Stimulated activated CD8-positive, alpha-beta memory T cell treated with anti-CD3 and anti-CD28 coated beads, Interleukin-4, amount 100 ng/mL, for 48 hours (primary cell): ENCODE measurements around the gene PCSK5.
"Not testable (repeated sequence)": the region's sequence is repeated elsewhere in the genome, so short reads cannot be mapped to it uniquely, and the experiment has no call there.

Source experiments
- DNase-seq: peaks from one replicate; pipeline ENCODE4 v3.0.0-alpha.2; 2020

PCSK5 gene

DNA sequence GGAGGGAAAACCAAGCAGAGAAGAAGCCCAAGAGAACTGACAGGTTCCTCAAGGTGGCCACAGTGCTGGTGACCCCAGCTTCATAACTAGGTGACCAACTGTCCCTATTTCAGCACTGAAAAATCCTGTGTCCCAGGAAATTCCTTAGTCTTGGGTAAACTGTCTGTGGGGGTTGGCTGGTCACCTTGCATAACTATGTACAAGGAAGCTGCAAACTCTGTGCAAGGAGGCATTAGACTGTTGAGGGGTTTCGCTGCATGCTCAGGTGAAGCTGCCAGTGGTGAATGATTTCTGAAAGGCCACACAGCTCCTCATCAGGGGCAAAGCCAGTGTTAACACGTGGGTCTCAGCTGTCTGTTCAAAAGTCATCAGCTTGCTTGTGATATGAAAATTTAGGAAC lies 36.9 kb downstream of the PCSK5 start:
- no peak for DNase-seq

DNA sequence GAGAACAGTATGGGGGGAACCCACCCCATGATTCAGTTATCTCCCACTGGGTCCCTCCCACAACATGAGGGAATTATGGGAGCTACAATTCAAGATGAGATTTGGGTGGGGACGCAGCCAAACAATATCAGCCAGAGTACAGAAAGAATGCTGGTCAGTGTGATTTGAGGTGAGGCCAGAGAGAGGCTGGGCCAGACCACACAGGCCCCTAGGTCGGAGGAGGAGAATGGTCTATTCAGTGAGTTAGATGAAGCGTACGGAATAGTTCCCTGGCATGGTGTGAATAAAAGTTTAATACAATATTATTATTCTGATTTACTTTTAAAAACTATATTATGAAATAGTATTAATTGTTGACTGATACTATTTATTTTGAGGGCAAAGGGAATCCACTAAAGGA lies 39.7 kb downstream of the PCSK5 start:
- no peak for DNase-seq

DNA sequence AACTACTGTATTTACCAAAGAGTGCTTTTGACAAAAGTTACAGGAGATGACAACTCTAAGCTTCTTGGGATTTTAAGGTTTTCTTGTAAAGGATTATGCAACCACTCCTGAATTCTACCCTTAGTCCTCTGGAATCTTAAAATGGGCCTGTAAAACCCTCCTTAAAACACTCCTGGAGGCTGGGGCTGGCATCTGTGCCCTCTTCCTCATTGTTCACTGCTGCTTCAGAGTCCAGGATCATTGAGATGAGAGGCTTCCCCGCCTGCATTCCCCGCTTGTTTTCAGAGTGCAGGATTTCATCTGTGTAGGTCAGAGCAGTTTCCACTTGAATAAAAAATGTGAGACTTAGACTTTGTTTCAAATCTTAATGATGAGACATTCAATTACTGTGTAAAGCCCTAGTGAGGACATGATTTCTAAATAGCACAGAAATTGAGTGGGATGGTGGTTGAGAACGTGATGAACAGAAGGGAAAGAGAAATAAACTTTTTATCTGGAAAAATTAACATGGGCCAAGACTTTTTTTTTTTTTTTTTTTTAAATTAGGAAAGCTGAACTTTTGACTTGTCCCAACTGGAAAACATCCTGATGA lies 40.4 kb downstream of the PCSK5 start:
- DNase-seq, result no peak

DNA sequence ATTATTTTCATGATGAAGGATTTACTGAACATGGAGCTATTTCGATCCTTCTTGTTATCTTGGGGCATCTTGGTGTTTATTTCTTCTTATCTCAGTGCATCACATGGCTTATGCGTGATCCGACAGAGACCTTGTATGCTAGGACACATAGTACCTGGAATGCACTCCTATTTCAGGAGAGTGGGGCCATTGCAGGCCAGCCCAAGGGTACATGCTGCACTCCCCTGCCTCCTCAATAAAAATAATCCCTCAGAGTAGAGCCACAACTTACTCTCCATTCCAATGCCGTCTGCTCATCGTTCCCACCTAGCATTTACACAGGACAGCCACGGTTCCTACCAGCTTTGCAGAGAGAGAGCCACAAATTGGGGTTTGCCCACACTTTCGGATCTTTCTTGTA lies 43.5 kb downstream of the PCSK5 start:
- no peak for DNase-seq

DNA sequence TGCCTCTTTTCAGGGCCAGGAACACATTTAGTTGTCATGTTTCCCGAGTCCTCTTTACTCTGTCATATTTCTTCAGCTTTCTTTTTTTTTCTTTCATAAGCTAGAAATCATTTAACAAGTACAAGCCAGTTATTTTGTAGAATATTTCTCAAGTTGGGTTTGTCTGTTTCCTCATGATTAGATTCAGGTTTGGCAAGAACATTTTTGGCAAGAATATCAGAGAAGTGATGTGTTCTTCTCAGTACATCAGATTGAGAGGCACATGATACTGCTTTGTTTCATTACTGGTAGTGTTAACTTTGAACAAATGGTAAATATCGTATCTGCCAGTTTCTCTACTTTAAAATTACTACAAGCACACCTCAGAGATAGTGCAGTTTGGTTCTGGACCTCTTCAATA lies 45.1 kb downstream of the PCSK5 start:
- DNase-seq, result no peak

DNA sequence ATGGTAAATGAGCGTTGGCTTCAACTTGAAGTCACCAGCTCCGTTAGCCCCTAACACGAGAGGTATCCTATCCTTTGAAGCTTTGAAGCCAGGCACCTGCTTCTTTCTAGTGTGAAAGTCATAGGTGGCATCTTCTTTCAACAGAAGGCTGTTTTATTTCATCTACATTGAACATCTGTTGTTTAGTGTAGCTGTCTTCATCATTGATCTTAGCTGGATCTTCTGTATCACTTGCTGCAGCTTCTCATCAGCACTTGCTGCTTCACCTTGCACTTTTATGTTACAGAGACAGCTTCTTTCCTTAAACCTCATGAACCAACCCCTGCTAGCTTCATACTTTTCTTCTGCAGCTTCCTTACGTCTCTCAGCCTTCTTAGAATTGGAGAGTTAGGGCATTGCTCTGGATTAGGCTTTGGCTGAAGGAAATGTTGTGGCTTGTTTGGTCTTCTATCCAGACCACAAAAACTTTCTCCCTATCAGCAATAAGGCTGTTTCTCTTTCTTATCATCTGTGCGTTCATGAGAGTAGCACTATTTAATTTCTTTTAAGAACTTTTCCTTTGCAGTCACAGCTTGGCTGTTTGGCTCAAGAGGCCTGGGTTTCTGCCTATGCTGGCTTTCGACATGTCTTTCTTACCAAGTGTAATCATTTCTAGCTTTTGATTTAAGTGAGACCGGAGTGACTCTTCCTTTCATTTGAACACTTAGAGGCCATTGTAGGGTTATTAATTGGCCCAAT lies 47.2 kb downstream of the PCSK5 start:
- no peak for DNase-seq

DNA sequence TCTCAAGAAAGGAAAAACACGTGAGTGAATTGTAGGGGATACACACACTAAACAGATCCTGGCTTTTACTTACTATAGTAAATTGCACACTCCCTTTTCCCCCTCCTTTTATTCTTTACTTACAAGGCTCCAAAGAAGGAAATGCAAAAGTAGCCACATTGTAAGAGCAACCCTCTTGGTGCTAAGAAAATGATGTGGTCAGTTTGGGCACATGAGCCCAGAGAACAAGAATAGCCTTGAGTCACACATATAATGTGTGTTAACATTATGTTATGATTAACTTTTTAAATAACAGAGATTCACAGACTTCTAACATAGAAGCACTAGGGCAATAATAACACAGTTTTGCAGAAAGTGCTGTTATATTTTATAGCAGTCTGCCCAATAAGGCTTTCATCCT lies 48.5 kb downstream of the PCSK5 start:
- DNase-seq, result no peak

DNA sequence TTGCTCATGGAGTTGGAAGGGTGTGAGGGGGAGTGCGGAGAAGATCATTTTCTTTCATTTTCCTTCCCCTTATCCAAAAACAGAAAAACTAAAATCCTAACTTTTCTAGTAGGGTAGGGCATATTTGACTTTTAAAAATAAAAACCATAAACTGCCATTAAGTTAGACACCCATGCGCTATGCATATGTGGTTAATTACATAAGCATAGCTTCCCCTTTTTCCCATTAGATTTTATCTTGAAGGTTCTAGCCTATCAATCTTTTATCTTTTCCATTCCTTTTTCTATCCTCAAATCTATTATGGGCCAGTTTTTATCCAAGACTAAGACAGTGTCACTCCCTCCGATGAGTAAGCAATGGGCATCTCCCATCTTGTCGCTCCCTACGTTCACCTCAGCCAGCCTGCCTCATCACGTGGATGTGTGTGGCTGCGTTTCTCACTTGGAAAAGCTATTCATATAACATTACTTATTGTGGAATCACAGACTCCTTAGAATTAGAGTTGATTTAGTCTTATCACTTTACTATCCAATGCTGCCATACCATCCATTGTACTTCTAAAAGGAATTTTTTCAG lies 49.2 kb downstream of the PCSK5 start:
- no peak for DNase-seq

DNA sequence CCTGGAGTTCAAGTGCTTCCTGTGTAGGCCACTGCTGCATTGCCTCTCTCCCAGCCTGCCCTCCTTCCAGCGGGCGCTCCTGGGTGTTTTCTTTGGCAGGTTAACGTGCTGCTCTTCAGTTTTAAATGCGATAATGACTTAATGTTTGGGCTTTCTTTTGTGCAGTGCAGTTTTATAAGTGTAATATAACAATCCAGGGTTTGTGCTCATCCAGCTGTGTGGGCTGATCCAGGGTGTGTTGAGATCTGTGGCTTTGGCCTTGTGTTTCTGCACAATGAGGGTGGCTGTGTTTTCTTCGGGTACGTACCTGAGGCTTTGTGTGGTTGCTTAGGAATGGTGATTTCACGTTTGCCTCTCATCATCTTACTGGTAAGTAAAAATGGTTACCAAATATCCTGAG lies 50.6 kb downstream of the PCSK5 start:
- DNase-seq, result no peak

DNA sequence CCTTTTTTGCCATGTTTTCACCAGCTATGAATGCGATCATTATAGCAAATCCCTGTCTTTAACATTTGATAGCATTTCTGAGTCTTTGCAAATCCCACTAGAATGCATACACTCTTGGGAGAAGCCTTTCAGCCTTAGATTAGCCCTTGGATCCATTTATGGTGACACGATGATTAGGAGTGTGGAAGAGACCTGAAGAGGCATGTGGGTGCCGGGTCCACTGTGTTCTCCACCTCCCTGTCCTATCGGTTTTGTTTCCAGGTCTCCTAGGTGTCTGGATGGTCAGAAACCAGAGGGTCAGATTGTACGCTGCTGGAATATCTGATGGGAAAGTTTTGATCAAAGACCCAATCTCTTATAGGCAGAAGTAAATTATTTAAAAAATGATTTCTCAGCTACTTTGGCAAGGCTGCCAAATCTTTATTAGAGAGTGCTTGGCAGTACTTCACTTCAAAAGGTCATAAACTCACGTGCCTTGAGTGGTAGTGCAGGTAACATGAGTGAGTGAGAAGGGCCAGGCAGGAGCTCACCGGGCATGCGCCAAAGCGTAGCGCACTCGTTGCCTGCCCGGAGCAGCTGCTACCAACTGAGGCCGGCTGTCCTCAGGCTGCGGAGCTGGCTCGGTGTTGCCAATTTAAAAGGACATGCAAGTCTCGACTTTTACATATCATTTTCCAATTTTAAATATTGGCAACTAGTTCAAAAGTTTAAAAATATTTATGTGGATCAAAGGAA lies 51.3 kb downstream of the PCSK5 start:
- DNase-seq, result no peak

DNA sequence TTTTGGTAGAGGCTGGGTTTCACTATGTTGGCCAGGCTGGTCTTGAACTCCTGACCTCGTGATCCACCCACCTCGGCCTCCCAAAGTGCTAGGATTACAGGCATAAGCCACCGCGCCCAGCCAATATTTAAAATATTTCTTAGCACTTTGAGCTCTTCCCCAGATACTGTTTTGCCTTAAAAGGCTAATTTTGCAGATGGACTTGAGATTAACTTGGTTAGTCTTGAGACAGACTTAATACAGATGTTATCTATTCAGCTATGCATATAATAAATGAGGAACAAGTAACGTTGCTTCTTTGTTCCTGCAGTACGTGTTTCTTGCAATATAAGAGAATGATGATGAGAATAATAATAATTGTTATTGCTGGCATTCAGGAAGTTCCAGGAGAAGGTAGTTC lies 56.3 kb downstream of the PCSK5 start:
- DNase-seq, result no peak

DNA sequence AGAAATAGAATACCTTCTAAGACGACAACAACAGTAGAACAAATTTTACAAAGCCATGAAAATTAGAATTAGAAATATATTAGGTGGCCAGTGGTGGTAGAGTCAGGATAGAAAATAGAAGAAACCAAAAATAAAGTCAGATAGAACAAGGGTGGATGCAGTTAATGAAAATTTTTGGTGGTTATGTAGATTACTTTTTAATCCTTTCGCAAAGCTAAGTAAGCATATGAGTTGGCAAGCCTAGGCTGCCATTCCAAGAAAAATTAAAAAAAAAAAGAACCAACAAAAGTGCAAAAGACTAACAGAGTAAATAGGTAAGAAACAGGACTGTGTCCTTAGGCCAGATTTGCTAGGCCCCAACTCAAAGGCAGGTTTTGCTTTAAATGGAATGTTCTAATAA lies 56.8 kb downstream of the PCSK5 start:
- DNase-seq, result no peak

DNA sequence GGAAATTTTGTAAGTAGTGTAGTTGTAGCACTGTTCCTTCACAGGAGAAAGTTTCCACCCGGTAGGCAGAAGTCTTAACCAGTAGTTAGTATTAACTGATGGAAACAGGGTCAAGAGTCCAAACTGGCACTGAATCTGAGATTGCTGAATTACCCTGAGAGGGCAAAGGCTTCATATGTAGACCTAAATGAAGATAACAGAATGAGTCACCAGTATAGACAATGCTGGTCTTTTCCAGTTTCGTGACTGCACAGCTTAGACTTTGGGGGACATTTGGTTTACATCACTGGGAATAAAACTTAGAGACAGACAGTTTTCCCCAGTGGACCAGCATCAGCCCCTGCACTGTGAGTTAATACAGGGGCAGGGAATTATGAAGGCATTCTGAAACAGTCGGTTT lies 60.5 kb downstream of the PCSK5 start:
- DNase-seq, result no peak

DNA sequence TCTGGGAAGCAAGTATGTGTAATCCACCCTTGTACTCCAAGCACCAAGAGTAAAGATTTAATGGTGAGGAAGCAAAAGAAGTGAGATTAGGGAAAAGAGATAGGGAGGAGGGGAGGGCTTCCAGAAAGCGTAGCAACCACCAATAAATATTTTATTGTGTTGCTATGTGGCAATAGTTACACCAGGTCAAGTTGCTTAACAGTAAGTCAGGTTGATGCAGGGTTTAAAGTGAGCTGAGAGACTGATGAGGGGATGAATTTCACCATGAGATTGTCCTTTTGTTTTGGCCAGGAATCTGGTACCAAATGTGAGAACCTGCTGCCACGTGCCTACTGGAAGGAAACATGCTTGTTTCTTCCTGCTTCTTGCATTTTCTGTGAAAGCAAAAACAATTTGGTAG lies 62.7 kb downstream of the PCSK5 start:
- no peak for DNase-seq

DNA sequence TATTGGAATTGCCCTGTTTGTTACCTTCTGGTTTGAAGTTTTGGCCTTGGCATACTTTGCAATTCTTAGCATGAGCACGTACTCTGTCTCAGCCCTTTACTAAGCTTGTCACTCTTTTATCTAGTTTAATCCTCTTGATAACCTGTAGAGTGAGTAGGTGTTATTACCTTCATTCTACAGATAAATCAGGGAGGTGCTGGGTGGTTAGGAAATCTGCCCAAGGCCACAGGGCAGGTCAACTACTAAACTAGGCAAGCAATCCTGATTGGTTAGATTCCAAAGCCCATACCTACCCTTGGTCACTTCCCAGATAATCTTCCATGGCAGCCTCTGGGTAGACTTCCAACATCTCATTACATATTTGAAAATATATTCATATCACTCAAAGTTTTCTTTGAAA lies 65.7 kb downstream of the PCSK5 start:
- DNase-seq, result no peak

DNA sequence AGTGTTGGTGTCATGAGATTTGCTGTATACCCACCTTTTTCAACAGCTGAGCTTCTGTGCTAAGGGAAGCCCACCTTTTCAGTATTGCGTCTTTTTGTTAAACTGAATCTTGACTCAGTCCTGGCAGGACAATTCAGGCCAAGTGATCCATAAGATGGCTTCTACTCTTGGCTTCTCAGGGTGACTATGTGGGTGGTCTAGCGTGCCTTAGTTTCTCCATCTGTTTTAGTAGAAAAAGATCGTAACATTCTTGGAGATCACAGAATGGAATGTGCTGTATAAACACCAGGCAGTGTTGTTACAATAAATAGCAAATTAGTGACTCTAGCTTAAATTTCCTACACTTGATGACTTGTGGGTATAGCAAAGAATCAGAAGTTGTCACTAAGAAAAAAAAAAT lies 66.6 kb downstream of the PCSK5 start:
- no peak for DNase-seq

DNA sequence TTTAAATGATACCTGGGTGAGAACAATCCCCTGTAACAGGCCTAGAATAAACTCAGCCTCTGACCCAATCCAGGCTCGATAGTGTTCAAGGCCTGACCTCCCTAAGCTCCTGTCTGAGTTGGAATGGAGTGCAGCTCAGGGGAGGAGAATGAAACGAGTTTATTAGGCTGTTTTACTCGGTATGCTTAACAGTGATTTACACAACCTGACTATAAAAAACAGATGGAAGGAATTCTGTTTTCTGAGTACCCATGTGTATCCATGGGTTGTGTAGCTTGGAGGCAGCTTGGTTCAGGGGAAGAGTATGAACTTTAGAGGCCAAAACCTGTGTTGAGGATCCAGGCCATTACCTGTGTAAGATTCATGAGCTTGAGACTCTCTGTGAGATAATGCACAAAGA lies 67.8 kb downstream of the PCSK5 start:
- DNase-seq, result no peak

DNA sequence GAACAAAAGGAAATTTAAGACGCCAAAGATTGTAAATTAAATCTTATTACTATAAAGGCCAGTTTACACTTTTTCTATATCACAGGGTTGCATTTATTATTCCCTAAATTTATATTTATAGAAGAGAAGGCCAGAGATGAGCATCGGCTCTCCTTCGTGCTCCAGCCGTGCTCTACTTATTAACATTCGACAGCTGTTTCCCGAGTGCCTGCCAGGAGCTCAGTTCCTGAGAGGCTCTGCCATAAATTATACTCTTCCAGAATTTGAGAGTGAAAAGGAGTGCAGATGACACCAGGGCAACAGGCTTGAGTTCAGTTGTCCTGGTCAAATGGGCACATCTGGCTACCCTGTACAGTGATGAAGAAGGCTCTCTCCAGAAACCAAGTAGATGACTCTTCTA lies 70.1 kb downstream of the PCSK5 start:
- no peak for DNase-seq

DNA sequence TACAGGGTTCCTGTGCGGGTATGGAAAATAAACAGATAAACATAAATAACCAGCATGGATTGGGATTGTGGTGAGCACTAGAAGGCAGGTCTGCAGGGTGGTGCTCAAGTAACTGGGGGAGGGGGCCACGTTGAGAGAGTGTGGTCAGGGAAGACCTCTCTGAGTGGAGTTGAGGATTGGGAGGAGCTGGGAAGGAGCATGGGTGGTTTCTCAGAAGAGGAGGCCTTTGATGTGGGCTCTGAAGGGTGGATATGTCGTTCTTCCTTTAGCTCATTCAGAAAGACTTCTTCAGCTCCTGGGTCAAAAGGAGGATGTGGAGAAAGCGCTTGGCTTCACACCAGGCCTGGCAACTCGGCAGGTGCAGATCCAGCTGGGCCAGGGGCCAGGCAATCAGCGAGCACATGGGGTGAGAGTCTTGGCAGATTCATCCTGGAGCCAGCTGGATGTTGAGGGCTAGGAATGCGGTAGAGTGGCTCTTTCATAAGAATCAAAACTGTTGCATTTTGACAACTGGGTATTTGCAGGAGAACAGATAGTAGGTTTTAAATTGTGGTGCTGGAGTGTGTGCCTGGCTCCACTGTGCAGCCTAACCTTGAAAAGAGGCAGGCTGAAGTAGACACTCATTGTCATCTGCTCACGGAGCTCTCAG lies 71.7 kb downstream of the PCSK5 start:
- no peak for DNase-seq

DNA sequence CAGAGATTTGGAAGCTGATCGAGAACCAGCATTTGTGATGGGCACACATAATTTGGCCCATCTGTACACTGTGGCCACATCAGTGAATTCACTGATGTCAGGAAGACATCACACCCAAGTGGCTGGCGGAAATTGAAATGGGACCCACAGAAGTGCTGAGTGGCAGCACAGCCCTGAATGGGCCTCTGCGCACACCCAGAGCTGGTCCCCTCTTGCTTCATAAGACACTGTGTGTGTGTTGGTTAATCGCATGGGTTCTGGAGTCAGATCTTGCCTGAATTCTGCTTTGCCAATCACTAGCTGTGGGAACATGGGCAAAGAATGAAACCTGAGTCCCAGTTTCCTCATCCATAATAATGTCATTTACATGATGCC lies 72.2 kb downstream of the PCSK5 start:
- DNase-seq, result no peak

DNA sequence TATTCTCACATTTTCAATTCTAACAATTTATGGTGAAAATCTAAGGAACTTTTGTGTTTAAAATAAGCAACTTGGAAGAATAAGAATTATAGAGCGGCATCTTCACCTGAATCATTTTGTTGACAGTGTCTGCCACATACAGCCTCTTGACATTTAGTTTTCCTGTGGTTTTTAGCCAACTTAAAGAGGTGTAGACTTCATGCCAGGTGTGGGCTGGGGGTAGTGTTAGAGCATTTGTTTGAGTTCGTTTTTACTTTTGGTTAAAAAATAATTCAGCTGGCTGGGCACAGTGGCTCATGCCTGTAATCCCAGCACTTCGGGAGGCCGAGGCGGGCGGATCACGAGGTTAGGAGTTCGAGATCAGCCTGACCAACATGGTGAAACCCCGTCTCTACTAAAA lies 72.8 kb downstream of the PCSK5 start:
- not testable (repeated sequence) for DNase-seq

DNA sequence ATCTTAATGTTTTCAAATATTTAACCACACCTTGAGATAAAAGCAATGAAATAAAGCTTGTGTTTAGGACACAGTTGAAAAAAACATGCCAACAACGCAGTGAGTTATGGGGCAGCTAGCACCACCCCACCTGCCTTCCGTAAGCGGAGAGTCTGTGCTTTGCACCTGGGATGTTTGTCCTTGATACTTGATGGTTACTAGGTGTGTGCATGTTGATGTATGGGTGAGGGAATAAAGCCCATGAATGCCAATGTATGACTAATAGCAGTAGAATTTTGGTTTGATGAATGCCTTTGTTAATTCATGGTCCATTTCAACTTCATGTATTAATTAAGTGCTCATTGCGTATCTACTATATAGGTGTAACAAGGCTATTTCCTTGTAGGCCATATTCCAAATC lies 74.0 kb downstream of the PCSK5 start:
- no peak for DNase-seq

DNA sequence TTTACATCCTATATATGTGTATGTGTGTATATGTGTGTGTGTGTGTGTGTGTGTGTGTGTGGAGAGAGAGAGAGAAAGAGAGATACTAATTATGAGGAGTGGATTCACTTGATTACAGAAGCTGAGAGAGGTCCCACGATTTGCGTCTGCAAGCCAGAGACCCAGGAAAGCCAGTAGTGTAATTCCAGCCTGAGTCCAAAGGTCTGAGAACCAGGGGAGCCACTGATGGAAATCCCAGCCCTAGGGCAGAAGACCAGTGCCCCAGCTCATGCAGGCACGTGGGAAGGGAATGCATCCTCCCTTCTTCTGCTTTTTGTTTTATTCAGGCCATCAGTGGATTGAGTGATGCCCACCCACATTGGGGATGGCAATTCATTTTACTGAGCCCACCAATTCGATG lies 74.8 kb downstream of the PCSK5 start:
- no peak for DNase-seq

DNA sequence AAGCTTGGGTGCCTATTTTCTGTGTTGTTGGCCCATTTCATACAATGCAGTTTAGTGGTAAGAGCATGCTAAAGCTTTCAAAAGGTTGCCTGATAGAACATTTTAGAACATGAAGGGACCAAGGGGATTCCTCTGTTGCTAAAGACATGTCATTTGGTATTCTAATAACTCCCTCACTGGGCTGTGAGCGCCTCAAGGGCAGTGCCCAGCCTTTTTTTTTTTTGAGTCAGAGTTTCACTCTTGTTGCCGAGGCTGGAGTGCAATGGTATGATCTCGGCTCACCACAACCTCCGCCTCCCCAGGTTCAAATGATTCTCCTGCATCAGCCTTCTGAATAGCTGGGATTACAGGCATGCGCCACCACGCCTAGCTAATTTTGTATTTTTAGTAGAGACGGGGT lies 77.1 kb downstream of the PCSK5 start:
- DNase-seq, result no peak
